GM12874 (cell line): ENCODE results near the gene CHST12.

Experiments used
- TF ChIP-seq, protein P1 (sequence below): IDR thresholded peaks from 2 replicates; pipeline ENCODE4 v1.5.1; 2011; ENCODE audit warnings: low read depth, mild to moderate bottlenecking, control low read depth, low read length, moderate library complexity; ENCODE audit not compliant: insufficient read depth

CHST12 gene

DNA sequence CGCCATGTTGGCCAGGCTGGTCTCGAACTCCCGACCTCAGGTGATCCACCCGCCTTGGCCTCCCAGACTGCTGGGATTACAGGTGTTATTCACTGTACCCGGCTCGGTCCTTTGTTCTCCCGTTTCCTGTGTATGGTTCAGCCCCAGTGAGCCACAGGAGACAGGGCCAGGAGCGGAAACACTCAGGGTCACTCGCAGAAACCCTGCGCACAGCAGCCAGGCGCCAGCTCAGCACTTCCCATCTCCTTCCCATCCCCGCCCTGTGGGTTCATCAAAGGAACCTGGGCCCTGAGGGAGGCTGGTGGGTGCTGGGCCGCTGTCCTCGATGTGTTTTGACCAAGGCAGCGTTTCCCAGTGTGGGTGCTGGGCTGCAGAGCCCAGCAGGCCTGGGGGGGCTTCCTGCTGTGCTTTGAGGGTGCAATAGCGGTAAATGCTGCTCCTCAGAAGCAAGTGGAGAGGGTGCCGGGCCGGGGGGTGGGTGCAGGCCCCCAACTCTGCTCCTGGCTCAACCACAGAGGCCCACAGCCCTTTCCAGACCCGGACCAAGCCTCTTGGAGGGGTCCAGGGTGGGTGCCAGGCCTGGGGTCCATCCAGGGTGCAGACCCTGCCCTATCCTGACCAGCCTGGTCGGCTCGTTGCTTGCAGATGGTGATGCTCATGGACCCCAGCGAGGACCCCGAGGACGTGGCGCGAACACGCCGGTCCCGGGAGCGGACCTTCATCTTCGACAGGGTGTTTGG is 15.3 kb upstream of the CHST12 start:
- TF ChIP-seq, protein P1, sequence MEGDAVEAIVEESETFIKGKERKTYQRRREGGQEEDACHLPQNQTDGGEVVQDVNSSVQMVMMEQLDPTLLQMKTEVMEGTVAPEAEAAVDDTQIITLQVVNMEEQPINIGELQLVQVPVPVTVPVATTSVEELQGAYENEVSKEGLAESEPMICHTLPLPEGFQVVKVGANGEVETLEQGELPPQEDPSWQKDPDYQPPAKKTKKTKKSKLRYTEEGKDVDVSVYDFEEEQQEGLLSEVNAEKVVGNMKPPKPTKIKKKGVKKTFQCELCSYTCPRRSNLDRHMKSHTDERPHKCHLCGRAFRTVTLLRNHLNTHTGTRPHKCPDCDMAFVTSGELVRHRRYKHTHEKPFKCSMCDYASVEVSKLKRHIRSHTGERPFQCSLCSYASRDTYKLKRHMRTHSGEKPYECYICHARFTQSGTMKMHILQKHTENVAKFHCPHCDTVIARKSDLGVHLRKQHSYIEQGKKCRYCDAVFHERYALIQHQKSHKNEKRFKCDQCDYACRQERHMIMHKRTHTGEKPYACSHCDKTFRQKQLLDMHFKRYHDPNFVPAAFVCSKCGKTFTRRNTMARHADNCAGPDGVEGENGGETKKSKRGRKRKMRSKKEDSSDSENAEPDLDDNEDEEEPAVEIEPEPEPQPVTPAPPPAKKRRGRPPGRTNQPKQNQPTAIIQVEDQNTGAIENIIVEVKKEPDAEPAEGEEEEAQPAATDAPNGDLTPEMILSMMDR, result no peak

DNA sequence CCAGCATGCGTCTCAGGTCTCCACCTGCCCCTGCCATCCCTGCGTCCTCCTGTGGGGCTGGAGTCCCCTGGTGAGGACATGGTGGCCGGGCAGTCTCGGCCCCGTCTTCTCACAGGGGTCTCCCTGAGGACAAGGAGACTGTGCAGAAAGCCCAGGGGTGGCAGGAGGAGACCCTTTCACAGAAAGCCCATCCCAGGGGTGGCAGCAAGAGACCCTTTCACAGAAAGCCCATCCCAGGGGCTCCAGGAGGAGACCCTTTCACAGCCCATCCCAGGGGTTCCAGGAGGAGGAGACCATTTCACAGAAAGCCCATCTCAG is 14.8 kb upstream of the CHST12 start:
- TF ChIP-seq, protein P1, result no peak

DNA sequence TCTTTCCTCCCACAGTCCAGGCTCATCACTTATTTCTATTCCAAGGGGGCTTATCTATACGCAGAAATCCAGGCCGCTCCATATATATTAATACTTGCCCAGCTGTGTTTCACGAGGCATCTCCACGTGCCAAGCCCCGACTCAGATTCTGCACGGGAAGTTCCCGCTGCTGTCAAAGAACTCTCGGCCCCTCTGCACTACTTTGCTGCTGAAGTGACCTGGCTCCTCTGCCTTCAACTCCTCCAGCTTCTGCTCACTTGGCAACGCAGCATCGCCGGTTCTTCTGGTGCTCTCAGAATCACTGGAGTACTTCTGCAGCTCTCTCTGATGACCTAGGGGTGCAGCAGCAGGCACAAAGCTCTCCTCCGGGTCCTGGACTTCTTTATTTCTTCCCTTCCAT is 9.7 kb upstream of the CHST12 start:
- TF ChIP-seq, protein P1, result no peak

DNA sequence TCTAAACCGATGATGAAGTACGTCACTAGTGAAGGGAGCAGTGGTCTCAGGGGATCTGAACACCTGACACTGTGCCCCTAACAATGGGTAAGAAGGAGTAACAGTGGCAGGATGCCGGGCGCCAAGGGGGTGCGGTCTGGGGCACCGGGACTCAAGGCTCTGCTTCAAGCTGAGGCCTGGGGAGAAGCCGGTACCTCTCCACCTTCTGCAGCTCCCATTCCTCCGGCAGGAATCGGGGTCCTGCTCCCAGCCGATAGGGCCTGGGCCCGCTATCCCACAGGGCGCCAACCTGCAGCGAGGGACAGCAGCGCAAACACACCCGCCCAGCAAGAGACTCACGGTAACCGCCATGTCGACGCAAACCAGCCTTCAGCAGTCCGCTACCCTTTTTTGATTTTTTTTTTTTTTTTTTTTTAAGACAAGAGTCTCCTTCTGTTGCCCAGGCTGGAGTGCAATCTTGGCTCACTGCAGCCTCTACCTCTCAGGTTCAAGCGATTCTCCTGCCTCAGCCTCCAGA is 8.8 kb upstream of the CHST12 start:
- TF ChIP-seq, protein P1, result no peak

DNA sequence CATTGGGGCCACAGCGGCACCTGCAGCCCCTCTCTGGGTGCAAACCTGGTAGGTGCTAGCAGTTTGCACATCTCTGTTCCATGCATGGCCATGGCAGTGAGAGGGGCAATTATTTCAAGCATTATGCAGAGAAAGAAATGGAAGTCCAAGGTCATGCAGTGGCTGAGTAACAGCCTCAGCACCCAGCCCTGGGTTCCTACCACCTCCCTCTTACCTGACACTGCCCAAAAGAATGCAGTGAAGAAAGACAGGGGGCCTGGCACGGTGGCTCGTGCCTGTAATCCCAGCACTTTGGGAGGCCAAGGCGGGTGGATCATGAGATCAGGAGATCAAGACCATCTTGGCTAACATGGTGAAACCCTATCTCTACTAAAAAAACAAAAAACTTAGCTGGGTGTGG is 4.9 kb upstream of the CHST12 start:
- TF ChIP-seq, protein P1, result no peak

DNA sequence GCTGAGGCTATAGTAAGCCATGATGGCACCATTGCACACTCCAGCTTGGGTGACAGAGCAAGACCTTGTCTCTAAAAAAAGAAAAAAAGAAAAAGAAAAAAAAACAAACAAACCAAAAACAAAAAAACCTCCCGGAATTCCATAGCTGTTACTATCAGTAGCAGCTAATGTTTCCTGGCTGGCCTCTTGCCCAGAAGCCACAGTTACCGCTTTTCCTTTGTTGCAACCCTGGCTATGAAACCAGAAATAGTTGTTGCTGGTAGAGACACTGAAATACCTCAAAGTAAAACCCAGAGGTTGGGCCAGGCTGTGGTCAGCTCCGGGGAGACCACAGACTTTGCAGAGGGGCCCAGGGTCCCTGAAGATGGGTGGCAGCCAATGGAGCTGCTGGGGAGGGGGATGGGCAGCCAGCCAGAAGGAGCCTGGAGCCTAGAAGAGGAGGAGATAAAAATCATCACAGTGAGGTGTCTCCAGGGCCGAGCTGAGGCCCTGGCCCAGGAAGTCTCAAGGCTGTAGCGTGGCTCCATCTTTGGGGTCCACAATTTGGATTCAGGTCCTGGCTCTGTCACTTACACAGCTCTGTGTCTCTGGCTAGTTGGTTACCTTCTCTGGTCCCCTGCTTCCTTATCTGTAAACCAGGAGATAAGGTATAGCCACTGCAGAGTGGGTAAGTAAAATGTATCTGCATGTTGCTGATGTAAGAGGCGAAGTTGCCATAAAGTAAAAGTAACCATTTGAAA is 3.4 kb upstream of the CHST12 start:
- TF ChIP-seq, protein P1, result no peak

DNA sequence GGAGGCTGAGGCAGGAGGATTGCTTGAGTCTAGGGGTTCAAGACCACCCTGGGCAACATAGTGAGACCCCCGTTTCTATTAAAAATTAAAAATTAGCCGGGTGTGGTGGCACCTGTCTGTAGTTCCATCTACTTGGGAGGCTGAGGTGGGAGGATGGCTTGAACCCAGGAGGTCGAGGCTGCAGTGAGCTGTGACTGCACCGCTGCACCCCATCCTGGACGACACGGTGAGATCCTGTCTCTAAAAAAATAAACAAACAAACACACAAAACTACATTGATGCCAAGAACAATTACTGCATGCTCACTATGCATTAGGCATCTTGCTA is 761 bp upstream of the CHST12 start:
- TF ChIP-seq, protein P1, result no peak
